DOHH2 (cell line): ENCODE data around the gene UNC5A.

ENCODE experiments used
- H3F3A ChIP-seq: fragments of 200-600 bp; sonication (generic), shearing (Covaris generic); 2 replicates; pipeline ENCODE4 v1.6.0; 2016; ENCODE audit warnings: antibody characterized with exemption, mild to moderate bottlenecking; ENCODE audit not compliant: control insufficient read depth, insufficient read depth
- H3K27ac ChIP-seq: fragments of 200-600 bp; sonication (generic); 2 replicates; pipeline ENCODE4 v1.5.1; 2014; ENCODE audit warnings: low read depth, mild to moderate bottlenecking, low read length, moderate library complexity
- H3K27me3 ChIP-seq: fragments of 200-600 bp; sonication (generic); 2 replicates; pipeline ENCODE4 v1.6.1; 2014; ENCODE audit warnings: mild to moderate bottlenecking, low read length, mixed read lengths; ENCODE audit not compliant: control insufficient read depth
- H3K36me3 ChIP-seq: fragments of 200-600 bp; sonication (generic); 2 replicates; pipeline ENCODE4 v1.6.1; 2014; ENCODE audit warnings: mild to moderate bottlenecking, low read length, moderate library complexity, mixed read lengths; ENCODE audit not compliant: control insufficient read depth
- H3K4me1 ChIP-seq: fragments of 200-600 bp; sonication (generic); 2 replicates; pipeline ENCODE4 v1.6.1; 2014; ENCODE audit warnings: mild to moderate bottlenecking, low read length, mixed read lengths; ENCODE audit not compliant: control insufficient read depth
- H3K4me2 ChIP-seq: fragments of 200-600 bp; sonication (generic); 2 replicates; pipeline ENCODE4 v1.6.0; 2014; ENCODE audit warnings: mild to moderate bottlenecking, low read length, moderate library complexity
- H3K4me3 ChIP-seq: fragments of 200-600 bp; sonication (generic); 2 replicates; pipeline ENCODE4 v1.5.1; 2014; ENCODE audit warnings: mild to moderate bottlenecking, low read length, mixed read lengths
- H3K79me2 ChIP-seq: fragments of 200-600 bp; sonication (generic); 2 replicates; pipeline ENCODE4 v1.6.1; 2014; ENCODE audit warnings: mild to moderate bottlenecking, low read length, mixed read lengths; ENCODE audit not compliant: control insufficient read depth
- H3K9me2 ChIP-seq: fragments of 200-600 bp; sonication (generic); replicated peaks from 2 replicates; pipeline ENCODE4 v1.6.1; 2014; ENCODE audit warnings: mild to moderate bottlenecking, low read length, mixed read lengths; ENCODE audit not compliant: control insufficient read depth
- H3K9me3 ChIP-seq: fragments of 200-600 bp; sonication (generic); 2 replicates; pipeline ENCODE4 v1.6.1; 2014; ENCODE audit warnings: antibody characterized with exemption, low read length, mixed read lengths; ENCODE audit not compliant: control insufficient read depth, insufficient read depth
- H4K20me1 ChIP-seq: fragments of 200-600 bp; sonication (generic); 2 replicates; pipeline ENCODE4 v1.6.0; 2014; ENCODE audit warnings: low read depth, mild to moderate bottlenecking, antibody characterized with exemption, low read length, moderate library complexity; ENCODE audit not compliant: control insufficient read depth, insufficient read depth
- CTCF ChIP-seq: fragments of 200-600 bp; sonication (generic); IDR thresholded peaks from one replicate; pipeline ENCODE4 v1.5.1; 2014; ENCODE audit warnings: antibody characterized with exemption, mild to moderate bottlenecking, low read depth, low read length; ENCODE audit not compliant: poor library complexity, severe bottlenecking
- EZH2phosphoT487 ChIP-seq: fragments of 200-600 bp; sonication (generic); IDR thresholded peaks from 2 replicates; pipeline ENCODE4 v1.6.1; 2017; ENCODE audit warnings: borderline replicate concordance, mild to moderate bottlenecking, antibody characterized with exemption, low read length, moderate library complexity, mixed read lengths

The UNC5A gene

GRCh38 chr5:176880366-176881020 is 70.1 kb downstream of the UNC5A start:
- H3K27me3 ChIP-seq = 0 out of 2 replicates have a peak, but pooled peaks cover 2% of the 10 kb centered on the region
- H3K4me2 ChIP-seq = no peak overlapping the region
- no peaks in the 10 kb centered on the region for H3K4me1 ChIP-seq
- H3K9me3 ChIP-seq = no peaks in the 10 kb centered on the region
- no peaks in the 10 kb centered on the region for H3K79me2 ChIP-seq
- H3K36me3 ChIP-seq = no peaks in the 10 kb centered on the region
- TF ChIP-seq CTCF = no peak
- TF ChIP-seq EZH2phosphoT487 = no peak
- H4K20me1 ChIP-seq = no peaks in the 10 kb centered on the region
- no peaks in the 10 kb centered on the region for H3F3A ChIP-seq
- no peak overlapping the region for H3K27ac ChIP-seq
- H3K4me3 ChIP-seq = no peak overlapping the region
- no peaks in the 10 kb centered on the region for H3K9me2 ChIP-seq

GRCh38 chr5:176881021-176881749 is 70.8 kb downstream of the UNC5A start:
- no peak overlapping the region for H3K27ac ChIP-seq
- H3K4me2 ChIP-seq = no peak overlapping the region
- no peaks in the 10 kb centered on the region for H3F3A ChIP-seq
- no peaks in the 10 kb centered on the region for H3K36me3 ChIP-seq
- H3K9me3 ChIP-seq = no peaks in the 10 kb centered on the region
- TF ChIP-seq EZH2phosphoT487 (no peak), CTCF (no peak)
- H3K4me1 ChIP-seq = no peaks in the 10 kb centered on the region
- H3K27me3 ChIP-seq = no peaks in the 10 kb centered on the region
- no peaks in the 10 kb centered on the region for H3K79me2 ChIP-seq
- H3K4me3 ChIP-seq = no peak overlapping the region
- H4K20me1 ChIP-seq = no peaks in the 10 kb centered on the region
- H3K9me2 ChIP-seq = no peaks in the 10 kb centered on the region

GRCh38 chr5:176881816-176882566 is 71.6 kb downstream of the UNC5A start:
- Histone ChIP-seq H3K27me3 (no peaks in the 10 kb centered on the region), H4K20me1 (no peaks in the 10 kb centered on the region), H3K4me3 (no peak overlapping the region), H3K36me3 (no peaks in the 10 kb centered on the region), H3K9me2 (no peaks in the 10 kb centered on the region), H3F3A (no peaks in the 10 kb centered on the region), H3K4me2 (no peak overlapping the region), H3K79me2 (no peaks in the 10 kb centered on the region), H3K9me3 (no peaks in the 10 kb centered on the region), H3K27ac (no peak overlapping the region), H3K4me1 (no peaks in the 10 kb centered on the region)
- no peak for TF ChIP-seq CTCF
- TF ChIP-seq EZH2phosphoT487 = no peak
